Upper lobe of left lung (tissue), 4 donors: ENCODE results near the gene SNRNP48.

Source experiments
- CTCF ChIP-seq, 6 experiments: fragments of 450-650 bp in 4 of 6; fragments of 200-600 bp in 2 of 6; sonication (generic) in 2 of 6; IDR thresholded peaks; one replicate each; pipeline ENCODE4 v1.5.1; 2016 to 2019; ENCODE audit warnings: antibody characterized with exemption in 6 of 6
- EP300 ChIP-seq, 4 donors: sonication (generic); formaldehyde crosslinking; IDR thresholded peaks; one replicate each; pipeline ENCODE4 v1.5.1; 2017; ENCODE audit warnings: antibody characterized with exemption in 4 of 4, control low read depth in 2 of 4
- POLR2A ChIP-seq, 4 donors: fragments of 450-650 bp; IDR thresholded peaks; one replicate each; pipeline ENCODE4 v1.5.1; 2016 to 2017; ENCODE audit warnings: antibody characterized with exemption in 4 of 4, mild to moderate bottlenecking in 2 of 4
- POLR2AphosphoS5 ChIP-seq, 2 donors: sonication (generic); formaldehyde crosslinking; IDR thresholded peaks; one replicate each; pipeline ENCODE4 v1.5.1; 2017; ENCODE audit warnings: antibody characterized with exemption in 2 of 2

GRCh38 chr6:7646394-7646793 lies 56.4 kb downstream of the SNRNP48 start:
- TF ChIP-seq POLR2AphosphoS5 (IDR thresholded peaks at IDR 0.05), result no peak
- no peak for TF ChIP-seq CTCF (IDR thresholded peaks at IDR 0.05)
- TF ChIP-seq POLR2A (IDR thresholded peaks at IDR 0.05), result no peak
- no peak for TF ChIP-seq EP300 (IDR thresholded peaks at IDR 0.05)
